AML-193 (cell line): ENCODE data around the gene PRTN3.

Experiments used
- DNase-seq, 2 experiments: peaks; one replicate each; lab custom pipeline; 2025; lab: John Stamatoyannopoulos, UW

The PRTN3 gene

GRCh38 chr19:803099-803561 is 37.7 kb upstream of the PRTN3 start:
- DNase-seq, result no peak

- DNase-seq, result no peak
Measured at GRCh38 chr19:803686-804418, 36.9 kb upstream of the PRTN3 start.

- DNase-seq, result no peak
Measured at GRCh38 chr19:804419-805165, 36.2 kb upstream of the PRTN3 start.

GRCh38 chr19:805166-805551 is 35.6 kb upstream of the PRTN3 start:
- DNase-seq, result no peak

- no peak for DNase-seq
Measured at GRCh38 chr19:805600-806550, 34.9 kb upstream of the PRTN3 start.

GRCh38 chr19:806815-807421 is 33.9 kb upstream of the PRTN3 start:
- DNase-seq, result no peak

- no peak for DNase-seq
Measured at GRCh38 chr19:807627-808422, 33.0 kb upstream of the PRTN3 start.

- no peak for DNase-seq
Measured at GRCh38 chr19:808423-808775, 32.4 kb upstream of the PRTN3 start.

- DNase-seq, result no peak
Measured at GRCh38 chr19:810077-810855, 30.5 kb upstream of the PRTN3 start.

- DNase-seq, result no peak
Measured at GRCh38 chr19:810883-811489, 29.8 kb upstream of the PRTN3 start.

GRCh38 chr19:811506-812048 is 29.2 kb upstream of the PRTN3 start:
- DNase-seq, result no peak

- no peak for DNase-seq
Measured at GRCh38 chr19:812049-812746, 28.6 kb upstream of the PRTN3 start.

GRCh38 chr19:812747-813218 is 28.0 kb upstream of the PRTN3 start:
- DNase-seq, result no peak

GRCh38 chr19:813219-814151 is 27.3 kb upstream of the PRTN3 start:
- no peak for DNase-seq

- DNase-seq, result no peak
Measured at GRCh38 chr19:814152-815078, 26.4 kb upstream of the PRTN3 start.

GRCh38 chr19:815079-815774 is 25.6 kb upstream of the PRTN3 start:
- DNase-seq, result no peak
